Measurements from ENCODE around the gene POLG. TPM values are rescaled to one million over a fixed set of nuclear protein-coding genes. Genes with fewer than 3 reads are reported as not detected.

POLG gene
- total RNA-seq, 1 experiment from 2014 or later: 60.3 TPM

DNA sequence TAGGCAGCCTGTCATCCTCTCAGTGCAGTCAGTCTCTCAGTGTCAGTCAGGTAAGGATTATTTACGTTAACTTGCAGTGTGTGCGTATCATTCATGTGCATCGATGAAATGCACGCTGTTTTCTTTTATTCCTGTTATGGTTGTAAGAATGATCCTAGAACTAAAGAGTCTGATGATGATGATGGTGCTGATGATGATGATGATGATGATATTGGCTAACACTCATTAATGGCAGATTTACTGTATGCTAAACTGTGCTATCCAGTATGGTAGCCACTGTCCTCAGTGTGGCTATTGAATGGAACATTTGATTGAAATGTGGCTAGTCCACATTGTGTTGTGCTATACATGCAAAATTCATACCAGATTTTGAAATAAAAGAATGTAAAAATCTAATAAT is 51.4 kb downstream of the POLG start:
- no peak overlapping the region for H3K4me2 ChIP-seq (ENCODE audit: insufficient read depth, insufficient read length, low read length)
- TF ChIP-seq, protein P1, sequence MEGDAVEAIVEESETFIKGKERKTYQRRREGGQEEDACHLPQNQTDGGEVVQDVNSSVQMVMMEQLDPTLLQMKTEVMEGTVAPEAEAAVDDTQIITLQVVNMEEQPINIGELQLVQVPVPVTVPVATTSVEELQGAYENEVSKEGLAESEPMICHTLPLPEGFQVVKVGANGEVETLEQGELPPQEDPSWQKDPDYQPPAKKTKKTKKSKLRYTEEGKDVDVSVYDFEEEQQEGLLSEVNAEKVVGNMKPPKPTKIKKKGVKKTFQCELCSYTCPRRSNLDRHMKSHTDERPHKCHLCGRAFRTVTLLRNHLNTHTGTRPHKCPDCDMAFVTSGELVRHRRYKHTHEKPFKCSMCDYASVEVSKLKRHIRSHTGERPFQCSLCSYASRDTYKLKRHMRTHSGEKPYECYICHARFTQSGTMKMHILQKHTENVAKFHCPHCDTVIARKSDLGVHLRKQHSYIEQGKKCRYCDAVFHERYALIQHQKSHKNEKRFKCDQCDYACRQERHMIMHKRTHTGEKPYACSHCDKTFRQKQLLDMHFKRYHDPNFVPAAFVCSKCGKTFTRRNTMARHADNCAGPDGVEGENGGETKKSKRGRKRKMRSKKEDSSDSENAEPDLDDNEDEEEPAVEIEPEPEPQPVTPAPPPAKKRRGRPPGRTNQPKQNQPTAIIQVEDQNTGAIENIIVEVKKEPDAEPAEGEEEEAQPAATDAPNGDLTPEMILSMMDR (conservative IDR thresholded peaks at IDR 0.05): no peak
- DNase-seq: no peak
- Mint-ChIP-seq H3K9me3 (peaks cover 2 to 3% of the 10 kb centered on the region in 2 experiments; a peak in 2 of 5 replicates), H3K27ac (no peak overlapping the region), H3K36me3 (ENCODE audit: insufficient read depth in 1 of 3, low read depth in 3 of 3) (peaks cover 43 to 82% (median 77%) of the 10 kb centered on the region in 3 experiments), H3K4me1 (no peaks in the 10 kb centered on the region), H3K27me3 (ENCODE audit: low read depth) (no peaks in the 10 kb centered on the region), H3K4me3 (no peak overlapping the region)
- H3T11ph ChIP-seq (ENCODE audit: low read length): no peak overlapping the region
- no peak overlapping the region for H3K4ac ChIP-seq (ENCODE audit: low read depth, low read length)
- H3K18ac ChIP-seq (ENCODE audit: insufficient read length, low read depth, low read length): no peak overlapping the region
- no peaks in the 10 kb centered on the region for H3K79me2 ChIP-seq (ENCODE audit: insufficient read depth, low read length)
- no peak overlapping the region for H4K91ac ChIP-seq (ENCODE audit: insufficient read length, low read depth, low read length)
- no peaks in the 10 kb centered on the region for H3K9me3 ChIP-seq (ENCODE audit: control insufficient read depth, low read depth, low read length)
- H2BK12ac ChIP-seq (ENCODE audit: insufficient read length, low read depth, low read length): no peak overlapping the region
- H3K56ac ChIP-seq (ENCODE audit: insufficient read length, low read depth, low read length): no peak overlapping the region
- H3K23me2 ChIP-seq (ENCODE audit: insufficient read length, low read depth, low read length, poor library complexity, severe bottlenecking): no peaks in the 10 kb centered on the region
- no peak overlapping the region for H2AK5ac ChIP-seq (ENCODE audit: insufficient read length, low read length)
- H2BK20ac ChIP-seq (ENCODE audit: low read depth, low read length, poor library complexity, severe bottlenecking): no peak overlapping the region
- no peak overlapping the region for H2BK15ac ChIP-seq (ENCODE audit: low read depth, low read length)
- WGBS (ENCODE audit: extremely low coverage, insufficient read length, low lambda C conversion rate): no CpG with 5 or more reads among the region's 4 CpGs
- H4K20me1 ChIP-seq (ENCODE audit: control insufficient read depth, insufficient read depth, insufficient read length): no peaks in the 10 kb centered on the region
- H3K27ac ChIP-seq (ENCODE audit: insufficient read length, low read depth, low read length): no peak overlapping the region
- H2BK5ac ChIP-seq (ENCODE audit: insufficient read length, low read length): no peak overlapping the region
- H4K5ac ChIP-seq (ENCODE audit: insufficient read length, low read depth, low read length): no peak overlapping the region
- H3K79me1 ChIP-seq (ENCODE audit: insufficient read depth, low read depth, low read length, poor library complexity, severe bottlenecking): no peaks in the 10 kb centered on the region
- H3K4me1 ChIP-seq (ENCODE audit: insufficient read depth, low read length): no peaks in the 10 kb centered on the region
- no peak overlapping the region for H3K23ac ChIP-seq (ENCODE audit: insufficient read length, low read depth, low read length)
- no peaks in the 10 kb centered on the region for H3K27me3 ChIP-seq (ENCODE audit: insufficient read depth, low read length)
- H2AFZ ChIP-seq (ENCODE audit: low read length): no peak overlapping the region
- no peak overlapping the region for H2BK120ac ChIP-seq (ENCODE audit: low read depth, low read length, poor library complexity, severe bottlenecking)
- no peak overlapping the region for H3K9ac ChIP-seq (ENCODE audit: extremely low read depth, insufficient read length, low read length)
- H3K14ac ChIP-seq (ENCODE audit: insufficient read depth, low read length): no peak overlapping the region
- H4K8ac ChIP-seq (replicated peaks; ENCODE audit: insufficient read length, low read depth, low read length): no peak overlapping the region
